Fibroblast of skin of right quadriceps (primary cell): Measurements from ENCODE around the gene FAM81B.
"Not testable (repeated sequence)": the region's sequence is repeated elsewhere in the genome, so short reads cannot be mapped to it uniquely, and the experiment has no call there.

Experiments
- DNase-seq: peaks from one replicate; pipeline ENCODE4 v3.0.0-alpha.2; 2013

Gene FAM81B, protein sequence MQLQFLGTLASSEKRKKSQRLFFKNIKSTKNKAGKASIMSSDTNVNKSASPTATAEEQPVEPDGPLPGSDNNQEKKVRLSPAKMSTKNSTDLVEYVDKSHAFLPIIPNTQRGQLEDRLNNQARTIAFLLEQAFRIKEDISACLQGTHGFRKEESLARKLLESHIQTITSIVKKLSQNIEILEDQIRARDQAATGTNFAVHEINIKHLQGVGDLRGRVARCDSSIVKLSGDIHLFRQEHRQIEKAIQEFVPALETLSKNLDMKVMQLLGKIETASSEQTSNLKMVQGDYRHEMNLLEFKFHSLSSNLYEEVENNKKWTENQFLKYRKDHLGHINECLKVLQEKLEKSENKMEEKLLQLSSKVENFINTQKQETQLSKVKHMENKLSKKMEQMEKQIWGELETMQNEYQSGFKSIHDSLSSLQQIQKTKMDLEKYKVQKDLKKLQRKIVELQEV

DNA sequence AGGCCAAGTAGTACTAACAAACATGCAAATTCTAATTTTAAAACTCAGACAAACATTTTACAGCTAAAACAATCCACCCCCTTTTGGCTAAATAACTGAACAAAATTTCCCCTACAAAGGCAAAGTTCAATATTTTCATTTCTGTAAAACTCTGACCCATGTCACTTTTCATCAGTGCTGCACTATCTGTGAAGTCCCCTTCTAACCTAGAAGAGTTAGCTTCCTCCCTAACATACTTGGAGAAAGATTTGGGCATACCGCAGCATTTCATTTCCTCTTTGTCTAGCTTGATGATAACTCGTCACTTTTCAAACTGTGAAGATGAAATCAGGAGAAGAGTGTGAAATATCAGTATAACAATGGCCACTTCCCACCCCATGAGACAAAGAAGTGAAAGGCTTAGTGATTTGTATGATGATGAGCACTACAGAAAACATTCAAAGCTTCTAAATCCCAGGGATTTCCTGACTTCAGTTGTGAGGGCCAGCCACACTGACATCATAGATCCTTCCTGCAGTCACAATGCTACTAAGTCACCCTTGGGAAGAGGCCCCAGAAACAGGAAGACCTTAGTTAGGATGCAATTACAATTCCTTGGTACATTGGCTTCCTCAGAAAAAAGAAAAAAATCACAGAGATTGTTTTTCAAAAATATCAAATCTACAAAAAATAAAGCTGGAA lies at the start of gene FAM81B:
Gene FAM81B, plus strand, starts transcription at position 555 of the 681 bp plus-strand sequence. Its CDS starts 24 bp downstream, at position 579.
- peak; percentile 40 for DNase-seq

DNA sequence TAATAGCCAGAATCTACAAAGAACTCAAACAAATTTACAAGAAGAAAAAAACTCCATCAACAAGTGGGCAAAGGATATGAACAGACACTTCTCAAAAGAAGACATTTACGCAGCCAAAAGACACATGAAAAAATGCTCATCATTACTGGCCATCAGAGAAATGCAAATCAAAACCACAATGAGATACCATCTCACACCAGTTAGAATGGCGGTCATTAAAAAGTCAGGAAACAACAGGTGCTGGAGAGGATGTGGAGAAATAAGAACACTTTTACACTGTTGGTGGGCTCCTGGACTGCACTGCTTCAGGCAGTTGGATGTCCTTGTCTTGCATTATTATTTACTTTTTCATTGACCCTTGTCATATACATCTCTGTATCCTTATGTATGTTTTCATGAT lies 49.7 kb upstream of the FAM81B start:
- not testable (repeated sequence) for DNase-seq

DNA sequence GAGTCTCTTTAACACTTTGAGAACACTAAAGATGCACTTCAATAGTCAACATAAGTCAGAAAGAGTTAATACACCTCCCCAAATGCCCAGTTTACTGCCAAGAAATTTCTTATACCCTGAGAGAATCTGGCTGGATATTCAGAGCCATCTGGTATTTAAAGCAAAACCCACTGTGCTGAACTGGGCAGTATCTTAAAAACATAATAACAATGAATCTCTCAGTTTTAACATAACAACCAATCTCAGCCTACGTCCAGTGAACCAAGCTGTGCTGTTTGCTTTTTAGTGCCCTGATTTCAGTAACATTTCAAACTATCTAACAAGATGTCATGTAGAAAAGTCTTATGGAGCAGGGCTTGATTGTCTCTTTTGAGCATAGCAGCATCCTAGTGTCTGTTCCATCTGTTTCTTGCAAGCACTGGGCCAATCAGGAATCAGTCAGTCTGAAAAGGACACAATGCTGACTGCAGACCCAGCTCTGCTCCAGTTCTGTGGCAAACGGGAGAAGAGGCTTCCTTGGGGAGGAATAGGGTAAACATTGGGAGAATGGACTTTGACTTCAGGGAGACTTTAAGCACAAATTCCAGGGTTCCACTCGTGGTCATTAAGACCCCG lies 43.6 kb upstream of the FAM81B start:
- no peak for DNase-seq

DNA sequence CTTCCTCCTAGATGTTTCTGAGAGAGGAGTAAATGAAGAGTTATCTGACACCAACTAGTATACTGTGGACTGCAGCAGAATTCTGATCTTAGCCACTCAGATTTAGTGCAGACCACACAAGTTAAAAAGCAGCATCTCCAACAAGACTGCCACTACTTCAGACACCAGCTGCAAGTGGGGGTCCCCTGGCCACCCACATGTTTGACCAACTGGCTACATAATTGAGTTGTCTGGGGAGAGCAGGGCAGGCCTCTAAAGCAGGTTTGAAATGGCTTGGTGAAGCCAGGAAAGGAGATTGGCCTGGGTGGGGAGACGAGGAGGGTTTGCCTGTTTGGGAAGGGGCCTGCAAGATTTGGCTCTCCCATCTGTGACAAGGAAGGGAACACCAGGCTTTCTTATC lies 40.5 kb upstream of the FAM81B start:
- DNase-seq: no peak

DNA sequence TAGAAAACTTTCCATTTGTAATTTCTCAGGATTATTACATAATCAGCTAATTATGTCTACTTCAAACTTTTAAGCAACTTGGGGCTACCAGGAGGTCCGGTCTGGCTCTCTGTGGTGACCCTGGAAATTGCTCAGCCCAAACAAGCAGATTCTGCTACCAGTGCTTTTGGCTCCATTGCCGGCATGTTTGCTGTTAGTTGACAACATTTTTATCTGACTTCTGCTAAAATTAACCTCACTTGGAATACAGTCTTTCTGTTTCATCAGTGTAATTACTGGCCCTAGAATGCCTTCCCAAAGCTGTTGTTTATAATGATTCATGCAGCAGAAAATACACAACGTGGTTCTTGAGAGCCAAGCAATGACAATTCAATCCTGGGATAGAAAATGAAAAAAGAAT lies 38.5 kb upstream of the FAM81B start:
- no peak for DNase-seq

DNA sequence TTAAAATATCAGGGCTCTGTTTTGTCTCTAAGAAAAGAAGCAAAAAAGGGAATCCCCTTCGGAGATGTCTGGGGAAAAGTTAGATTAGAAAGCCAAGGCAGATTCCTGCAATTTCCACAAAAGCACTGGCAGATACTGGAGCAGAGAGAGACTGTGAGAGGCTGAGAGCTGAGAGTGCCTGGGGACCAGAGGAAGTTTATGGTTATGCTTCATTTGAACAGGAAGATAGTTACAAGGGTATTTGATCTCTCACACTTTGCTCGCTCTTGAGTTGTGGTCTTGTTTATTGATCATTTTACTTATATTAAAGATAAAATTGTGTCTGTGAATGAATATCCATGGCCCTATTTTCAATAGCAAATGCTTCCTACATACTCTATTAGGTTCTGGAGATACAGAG lies 32.8 kb upstream of the FAM81B start:
- no peak for DNase-seq

DNA sequence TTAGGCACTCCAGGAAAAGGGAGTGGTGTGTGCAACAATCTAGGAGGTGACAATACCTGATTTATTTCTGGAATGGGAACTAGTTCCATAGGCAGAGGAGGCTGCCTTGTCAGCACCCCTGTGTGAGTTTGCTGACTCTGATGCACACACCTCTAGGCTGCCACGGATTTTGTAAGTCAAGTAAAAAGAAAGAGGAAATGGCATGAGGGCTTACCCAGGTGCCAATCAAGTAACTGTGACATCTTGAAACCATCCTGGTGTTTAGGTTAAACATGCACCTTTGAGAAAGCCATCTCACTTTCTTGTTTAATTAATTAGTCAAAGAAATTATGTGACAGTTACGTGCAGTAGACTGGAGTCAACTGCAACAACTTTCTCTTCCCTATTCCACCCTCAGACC lies 32.3 kb upstream of the FAM81B start:
- DNase-seq: no peak

DNA sequence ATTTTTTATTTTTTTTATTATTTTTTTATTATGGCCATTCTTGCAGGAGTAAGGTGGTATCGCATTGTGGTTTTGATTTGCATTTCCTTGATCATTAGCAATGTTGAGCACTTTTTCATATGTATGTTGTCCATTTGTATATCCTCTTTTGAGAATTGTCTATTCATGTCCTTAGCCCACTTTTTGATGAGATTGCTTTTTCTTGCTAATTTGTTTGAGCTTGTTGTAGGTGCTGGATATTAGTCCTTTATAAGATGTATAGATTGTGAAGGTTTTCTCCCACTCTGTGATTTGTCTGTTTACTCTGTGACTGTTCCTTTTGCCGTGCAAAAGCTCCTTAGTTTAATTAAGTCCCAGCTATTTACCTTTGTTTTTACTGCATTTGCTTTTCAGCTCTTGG lies 30.5 kb upstream of the FAM81B start:
- DNase-seq: not testable (repeated sequence)

DNA sequence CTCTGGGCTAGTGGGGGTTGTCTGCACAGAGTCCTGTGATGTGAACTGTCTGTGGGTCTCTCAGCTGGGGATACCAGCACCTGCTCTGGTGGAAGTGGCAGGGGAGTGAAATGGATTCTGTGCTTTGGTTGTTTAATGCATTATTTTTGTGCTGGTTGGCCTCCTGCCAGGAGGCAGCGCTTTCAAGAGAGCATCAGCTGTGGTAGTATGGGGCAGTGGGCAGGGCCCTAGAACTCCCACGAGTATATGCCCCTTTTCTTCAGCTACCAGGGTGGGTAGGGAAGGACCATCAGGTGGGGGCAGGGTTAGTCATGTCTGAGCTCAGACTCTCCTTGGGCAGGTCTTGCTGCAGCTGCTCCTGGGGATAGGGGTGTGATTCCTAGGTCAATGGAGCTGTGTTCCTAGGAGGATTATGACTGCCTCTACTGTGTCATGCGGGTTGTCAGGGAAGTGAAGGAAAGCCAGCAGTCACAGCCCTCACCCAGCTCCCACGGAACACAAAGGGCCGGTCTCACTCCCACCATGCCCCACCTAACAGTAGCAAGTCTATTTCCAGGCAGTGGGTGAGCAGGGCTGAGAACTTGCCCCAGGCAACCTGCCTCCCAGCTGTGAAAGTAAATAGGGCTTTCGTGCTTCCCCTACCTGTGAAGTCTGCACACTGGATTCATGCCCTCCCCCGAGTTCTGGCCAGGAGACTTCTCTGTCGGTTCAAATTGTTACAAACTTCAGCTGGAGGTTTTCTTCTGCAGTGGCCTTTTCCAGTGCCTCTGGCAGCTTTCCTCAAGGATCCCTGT lies 25.7 kb upstream of the FAM81B start:
- no peak for DNase-seq

DNA sequence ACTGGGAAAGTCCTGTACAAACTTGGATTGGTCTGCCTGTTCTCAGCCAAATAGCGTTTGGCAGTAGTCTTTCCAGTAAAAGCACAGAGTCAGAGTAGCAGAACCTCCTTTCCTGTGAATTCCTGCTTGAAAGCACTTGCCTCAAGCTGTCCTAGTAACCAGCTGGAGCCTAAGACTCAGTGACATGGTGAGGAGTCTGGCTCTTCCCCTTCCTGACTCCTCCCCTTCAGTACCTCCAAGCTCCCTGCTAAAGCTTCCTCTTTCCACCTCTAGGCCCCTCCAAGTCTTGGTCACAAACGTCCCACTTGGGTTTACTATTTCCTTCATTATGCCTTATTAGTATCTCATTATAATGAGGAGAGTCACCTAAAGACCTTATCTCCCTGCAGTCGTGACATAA lies 21.4 kb upstream of the FAM81B start:
- DNase-seq: no peak

DNA sequence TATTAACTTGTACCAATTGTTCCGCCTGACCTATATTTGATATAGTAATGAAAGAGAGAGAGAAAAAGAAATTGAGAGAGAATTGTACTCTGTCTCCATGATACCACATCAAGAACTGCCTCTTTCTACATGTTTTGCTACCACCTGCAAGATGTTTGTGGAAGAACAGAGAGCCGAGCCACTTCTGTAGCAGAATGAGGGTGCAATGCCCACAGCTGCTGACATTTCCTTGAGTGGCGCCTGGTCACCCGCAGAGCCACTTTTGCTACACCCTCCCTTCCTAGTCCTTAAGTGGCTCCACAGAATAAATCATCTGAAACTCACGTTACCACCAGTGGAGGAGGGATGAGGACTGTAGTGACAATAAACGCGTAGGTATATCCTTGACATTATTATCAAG lies 17.1 kb upstream of the FAM81B start:
- DNase-seq: no peak

DNA sequence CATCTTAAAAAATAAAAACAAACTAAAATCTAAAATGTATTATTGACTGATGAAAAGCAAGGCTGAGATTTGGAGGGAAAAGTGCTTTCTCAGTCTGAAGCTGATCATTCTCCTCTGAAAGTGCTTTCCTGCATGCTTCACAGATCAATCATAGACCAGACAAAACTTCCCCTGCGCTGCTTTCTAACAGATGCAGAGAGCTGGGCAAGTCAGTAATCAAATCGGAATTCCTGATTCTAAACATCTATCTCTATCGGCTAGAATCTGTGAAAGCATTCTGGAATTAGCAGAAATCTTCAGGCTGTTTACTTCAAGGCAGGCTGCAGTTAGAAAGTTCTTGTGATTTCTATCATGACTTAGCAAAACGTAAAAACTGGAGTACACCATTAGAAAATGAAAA lies 15.6 kb upstream of the FAM81B start:
- no peak for DNase-seq

DNA sequence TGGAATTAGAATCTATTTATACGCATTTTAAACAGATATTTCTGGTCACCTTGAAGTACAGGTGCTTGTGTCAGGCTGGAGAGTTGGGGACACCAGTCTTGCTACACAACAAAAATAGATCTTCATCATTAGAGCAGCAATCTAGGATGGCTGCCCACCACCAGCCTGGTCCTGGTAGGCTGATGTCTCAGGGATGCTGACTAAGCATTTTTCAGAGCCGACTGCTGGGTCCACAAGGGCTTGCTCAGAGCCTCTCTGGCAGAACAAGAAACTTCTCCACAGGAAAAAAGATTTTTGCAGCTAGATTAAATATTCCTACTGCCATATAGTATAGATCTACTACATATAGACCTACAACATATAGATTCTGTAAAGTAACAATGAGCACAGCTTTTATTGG lies 12.0 kb upstream of the FAM81B start:
- no peak for DNase-seq

DNA sequence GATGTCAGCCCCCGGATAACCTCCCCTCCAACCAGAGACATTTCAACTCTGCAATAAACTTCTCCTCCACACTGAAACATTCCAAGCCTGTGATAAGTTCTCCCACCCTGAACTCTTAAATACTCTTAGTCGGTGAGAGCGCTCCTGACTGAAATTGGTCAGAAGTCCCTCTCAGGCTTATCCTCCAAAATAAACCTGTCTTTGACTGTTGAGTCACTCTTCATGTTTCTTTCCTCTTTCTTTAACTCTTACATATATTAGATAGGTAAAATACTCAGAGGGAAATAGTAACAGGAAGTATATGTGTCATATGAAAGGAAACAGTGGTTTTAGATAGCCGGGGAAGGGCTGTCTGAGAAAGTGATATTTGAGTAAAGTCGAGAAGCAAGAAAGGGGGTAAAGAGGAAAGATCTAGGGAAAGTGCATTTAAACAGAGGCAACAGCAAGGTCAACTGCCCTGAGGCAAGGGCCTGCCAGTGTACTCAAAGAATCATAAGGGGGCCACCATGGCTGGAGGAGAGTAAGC lies 11.0 kb upstream of the FAM81B start:
- no peak for DNase-seq

DNA sequence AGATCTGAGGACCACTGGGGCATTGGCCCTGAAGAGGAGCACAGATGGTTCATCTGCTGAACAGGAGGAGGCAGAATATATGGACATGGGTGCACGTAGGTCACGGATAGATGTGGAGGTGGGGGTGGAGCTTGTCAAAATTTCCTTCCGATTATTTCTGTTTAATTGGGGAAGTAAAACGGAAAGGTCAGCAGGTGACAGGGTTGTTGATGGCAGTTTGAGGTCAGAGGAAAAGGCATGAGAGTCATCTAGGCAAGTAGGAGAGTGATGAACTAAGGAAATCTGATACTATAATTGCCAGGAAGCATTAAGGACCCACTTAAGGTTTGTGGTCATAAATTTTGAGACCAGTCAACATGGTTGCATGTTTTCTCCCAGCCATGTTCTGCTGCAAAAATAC lies 8.4 kb upstream of the FAM81B start:
- DNase-seq: no peak

DNA sequence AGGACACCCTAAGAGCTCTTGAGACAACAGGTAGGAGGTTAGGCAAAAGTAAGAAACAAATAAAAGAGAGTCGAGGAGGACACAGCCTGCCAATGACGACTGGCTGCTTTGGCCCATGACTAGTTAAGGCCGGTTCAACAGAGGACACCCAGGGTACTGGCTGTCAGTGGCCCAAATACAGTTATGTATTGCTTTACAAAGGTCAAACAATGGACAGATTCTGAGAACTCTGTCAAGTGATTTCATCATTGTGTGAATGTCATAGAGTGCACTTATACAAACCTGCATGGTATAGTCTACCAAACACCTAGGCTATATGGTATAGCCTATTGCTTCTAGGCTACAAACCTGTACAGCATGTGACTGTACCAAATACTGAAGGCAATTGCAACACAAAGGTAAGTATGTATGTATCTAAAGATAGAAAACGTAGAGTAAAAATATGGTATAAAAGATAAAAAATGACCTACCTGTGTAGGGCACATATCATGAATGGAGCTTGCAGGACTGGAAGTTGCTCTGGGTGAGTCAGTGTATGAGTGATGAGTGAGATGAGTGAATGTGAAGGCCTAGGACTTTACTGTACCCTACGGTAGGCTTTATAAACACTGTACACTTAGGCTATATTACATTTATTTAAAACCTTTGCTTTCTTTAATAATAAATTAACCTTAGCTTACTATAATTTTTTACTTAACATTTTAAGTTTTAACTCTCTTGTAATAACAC lies 6.5 kb upstream of the FAM81B start:
- no peak for DNase-seq

DNA sequence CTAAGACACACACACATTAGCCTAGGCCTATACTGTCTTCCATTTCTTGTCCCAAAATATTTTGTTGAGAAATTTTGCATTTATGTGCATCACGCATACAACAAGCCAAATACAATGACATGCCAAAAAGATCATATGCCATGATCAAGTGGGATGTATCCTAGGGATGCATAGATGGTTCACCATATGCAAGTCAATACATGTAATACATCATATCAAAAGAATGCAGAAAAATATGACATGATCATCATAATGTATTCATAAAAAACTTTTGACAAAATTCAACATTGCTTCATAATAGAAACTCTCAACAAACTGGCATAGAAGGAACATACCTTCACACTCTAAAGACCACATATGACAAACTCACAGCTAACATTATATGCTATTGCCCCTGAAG lies 5.8 kb upstream of the FAM81B start:
- no peak for DNase-seq

DNA sequence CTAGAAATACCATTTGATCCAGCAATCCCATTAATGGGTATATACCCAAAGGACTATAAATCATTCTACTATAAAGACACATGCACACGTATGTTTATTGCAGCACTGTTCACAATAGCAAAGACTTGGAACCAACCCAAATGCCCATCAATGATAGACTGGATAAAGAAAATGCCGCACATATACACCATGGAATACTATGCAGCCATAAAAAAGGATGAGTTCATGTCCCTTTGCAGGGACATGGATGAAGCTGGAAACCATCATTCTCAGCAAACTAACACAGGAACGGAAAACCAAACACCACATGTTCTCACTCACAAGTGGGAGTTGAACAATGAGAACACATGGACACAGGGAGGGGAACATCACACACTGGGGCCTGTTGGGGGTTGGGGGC lies 799 bp downstream of the FAM81B start:
- DNase-seq: not testable (repeated sequence)

DNA sequence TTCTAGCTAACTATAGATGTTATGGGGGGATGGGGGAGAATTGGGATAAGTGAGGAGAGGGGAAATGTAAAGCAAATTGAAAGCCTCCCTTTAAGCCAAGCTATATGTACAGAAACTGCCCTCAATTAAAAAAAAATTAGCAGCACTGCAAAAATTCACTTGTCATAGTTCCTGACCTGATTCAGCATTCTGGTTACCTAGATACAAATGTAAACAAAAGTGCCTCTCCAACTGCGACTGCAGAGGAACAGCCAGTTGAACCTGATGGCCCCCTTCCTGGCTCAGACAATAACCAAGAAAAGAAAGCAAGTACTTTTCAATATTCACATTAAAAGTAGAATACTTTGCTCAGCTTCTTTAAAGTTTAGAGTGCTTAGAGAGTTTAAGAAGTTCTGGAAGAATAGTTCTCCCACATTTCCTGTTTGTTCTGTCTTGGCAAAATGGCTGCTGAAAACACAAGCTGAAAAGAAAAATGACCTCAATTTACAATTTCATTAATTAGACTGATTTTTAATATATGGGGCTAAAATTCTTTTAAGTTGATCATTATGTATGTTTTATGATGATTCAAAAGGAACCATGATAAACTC lies 1.5 kb downstream of the FAM81B start:
- DNase-seq: peak; percentile 19

DNA sequence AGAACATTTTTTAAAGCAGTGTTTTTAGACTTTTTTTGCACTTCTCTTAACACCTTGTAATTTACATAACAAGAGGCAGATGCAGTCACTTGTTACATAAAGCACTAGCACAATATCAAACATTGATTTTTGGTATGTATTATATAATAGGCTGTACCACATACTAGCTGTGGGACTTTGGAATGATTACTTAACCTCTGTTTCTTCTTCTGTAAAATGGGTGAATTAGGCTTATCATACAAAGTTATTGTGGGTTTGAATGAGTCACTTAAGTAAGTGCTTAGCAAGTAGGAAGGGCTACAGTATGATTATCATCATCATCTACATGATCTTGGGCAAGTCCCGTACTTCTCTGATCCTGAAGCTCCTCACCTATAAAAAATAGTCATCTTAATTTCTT lies 2.1 kb downstream of the FAM81B start:
- DNase-seq: no peak

DNA sequence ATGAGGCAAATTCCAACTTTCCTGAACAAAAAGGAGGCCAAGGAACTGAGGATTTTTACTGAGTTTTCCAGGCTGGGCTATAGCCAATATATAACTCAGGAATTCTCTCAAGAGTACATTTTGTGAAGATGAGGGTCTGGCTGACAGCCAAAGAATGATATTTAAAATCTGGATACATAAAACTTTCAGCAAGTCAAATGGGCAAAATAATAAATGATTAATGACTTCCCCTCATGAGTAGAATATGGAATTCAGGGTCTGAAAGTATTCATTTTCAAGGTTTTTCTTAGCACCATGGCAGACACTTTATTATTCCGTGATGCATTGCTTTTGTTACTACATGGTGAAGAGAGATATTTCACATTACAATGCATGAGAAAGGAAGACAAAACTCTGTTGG lies 7.8 kb downstream of the FAM81B start:
- DNase-seq: peak; percentile 64

DNA sequence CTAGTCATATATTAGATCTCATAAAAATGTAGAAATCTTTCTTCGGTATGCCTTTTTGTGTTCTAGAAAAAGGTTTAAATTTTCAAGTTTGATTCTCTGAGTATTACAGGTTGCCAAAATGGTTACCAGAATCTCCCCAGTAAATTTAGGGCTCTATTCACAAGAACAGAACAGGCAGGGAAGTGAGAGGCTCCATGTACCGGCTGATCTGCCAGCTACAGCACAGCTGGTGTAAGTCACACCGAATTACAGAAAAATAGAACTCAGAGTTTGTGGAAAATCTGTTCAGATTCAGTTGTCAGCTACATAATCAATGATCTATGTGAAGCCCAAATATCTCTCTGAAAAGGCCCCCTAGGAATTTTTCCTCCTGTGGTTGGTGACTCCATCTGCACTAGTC lies 10.5 kb downstream of the FAM81B start:
- DNase-seq: no peak
